Osteoblast (primary cell): ENCODE measurements around the gene DUSP1. TPM values are rescaled to one million over a fixed set of nuclear protein-coding genes. Genes with fewer than 3 reads are reported as not detected.
"Not testable (repeated sequence)": the region's sequence is repeated elsewhere in the genome, so short reads cannot be mapped to it uniquely, and the experiment has no call there.

ENCODE experiments used
- DNase-seq: peaks from one replicate; pipeline ENCODE4 v3.0.0; 2011; ENCODE audit warnings: low spot score, mixed read lengths; ENCODE audit not compliant: insufficient read length; ENCODE audit errors: missing footprints
- H2AFZ ChIP-seq: 2 replicates; pipeline ENCODE4 v1.6.0; 2011; ENCODE audit warnings: mild to moderate bottlenecking, low read length
- H3K27ac ChIP-seq: 2 replicates; pipeline ENCODE4 v1.5.1; 2011; ENCODE audit warnings: mild to moderate bottlenecking, low read depth, low read length, moderate library complexity
- H3K27me3 ChIP-seq: 2 replicates; pipeline ENCODE4 v1.6.0; 2012; ENCODE audit warnings: mild to moderate bottlenecking, control low read depth, inconsistent platforms, low read length, moderate library complexity; ENCODE audit not compliant: insufficient read depth
- H3K36me3 ChIP-seq: 2 replicates; pipeline ENCODE4 v1.5.1; 2011; ENCODE audit warnings: mild to moderate bottlenecking, low read length, control low read depth, moderate library complexity; ENCODE audit not compliant: insufficient read depth
- H3K4me1 ChIP-seq: 2 replicates; pipeline ENCODE4 v1.5.1; 2011; ENCODE audit warnings: mild to moderate bottlenecking, low read length, control low read depth, moderate library complexity; ENCODE audit not compliant: insufficient read depth
- H3K4me2 ChIP-seq: 2 replicates; pipeline ENCODE4 v1.6.0; 2011; ENCODE audit warnings: mild to moderate bottlenecking, low read length; ENCODE audit not compliant: insufficient read depth
- H3K4me3 ChIP-seq: fragments of 200-600 bp; sonication (generic); 3 replicates; pipeline ENCODE4 v1.5.1; 2012; ENCODE audit warnings: mild to moderate bottlenecking, low read length, inconsistent platforms; ENCODE audit not compliant: insufficient read depth
- H3K79me2 ChIP-seq: 2 replicates; pipeline ENCODE4 v1.6.0; 2012; ENCODE audit warnings: mild to moderate bottlenecking, low read length, control low read depth, inconsistent platforms; ENCODE audit not compliant: insufficient read depth
- H3K9me3 ChIP-seq: 2 replicates; pipeline ENCODE4 v1.5.1; 2011; ENCODE audit warnings: low read depth, low read length, control low read depth
- H4K20me1 ChIP-seq: 2 replicates; pipeline ENCODE4 v1.6.0; 2012; ENCODE audit warnings: mild to moderate bottlenecking, low read length, control low read depth; ENCODE audit not compliant: insufficient read depth
- total RNA-seq: library from RNA; depleted of rRNA; stranded (reverse); fragments of >200 nt; gene quantifications from 2 replicates; pipeline ENCODE4 v1.2.3, GENCODE V29; 2012
- TF ChIP-seq, protein P1 (sequence below): IDR thresholded peaks from 2 replicates; pipeline ENCODE4 v1.5.1; 2011; ENCODE audit warnings: mild to moderate bottlenecking, low read depth, low read length, moderate library complexity; ENCODE audit errors: extremely low read depth

The DUSP1 gene
- total RNA-seq, 1 donor: 74.6 TPM

DNA sequence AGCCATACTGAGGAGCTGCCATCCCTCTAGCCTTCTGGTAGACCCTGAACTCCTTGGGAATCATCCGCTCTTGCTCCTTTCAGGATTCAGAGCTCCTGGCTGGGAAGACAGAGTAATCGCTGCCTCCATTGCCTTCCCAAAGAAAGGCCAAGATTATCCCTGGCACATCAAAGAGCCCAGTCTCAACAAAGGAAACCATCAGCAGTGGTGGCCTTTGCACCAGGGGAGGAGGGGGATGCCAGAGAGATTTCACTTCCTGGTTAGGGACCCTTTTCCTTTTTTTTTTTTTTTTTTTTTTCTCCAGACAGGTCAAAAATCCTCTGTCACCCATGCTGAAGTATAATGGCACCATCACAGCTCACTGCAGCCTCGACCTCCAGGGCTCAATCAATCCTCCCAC, 47.1 kb upstream of the DUSP1 start:
- no peaks in the 10 kb centered on the region for H4K20me1 ChIP-seq
- no peak overlapping the region for H3K27ac ChIP-seq
- H3K36me3 ChIP-seq: no peaks in the 10 kb centered on the region
- no peak overlapping the region for H3K4me3 ChIP-seq
- no peak overlapping the region for H3K4me2 ChIP-seq
- no peak for DNase-seq
- H3K79me2 ChIP-seq: no peaks in the 10 kb centered on the region
- no peaks in the 10 kb centered on the region for H3K27me3 ChIP-seq
- TF ChIP-seq, protein P1, sequence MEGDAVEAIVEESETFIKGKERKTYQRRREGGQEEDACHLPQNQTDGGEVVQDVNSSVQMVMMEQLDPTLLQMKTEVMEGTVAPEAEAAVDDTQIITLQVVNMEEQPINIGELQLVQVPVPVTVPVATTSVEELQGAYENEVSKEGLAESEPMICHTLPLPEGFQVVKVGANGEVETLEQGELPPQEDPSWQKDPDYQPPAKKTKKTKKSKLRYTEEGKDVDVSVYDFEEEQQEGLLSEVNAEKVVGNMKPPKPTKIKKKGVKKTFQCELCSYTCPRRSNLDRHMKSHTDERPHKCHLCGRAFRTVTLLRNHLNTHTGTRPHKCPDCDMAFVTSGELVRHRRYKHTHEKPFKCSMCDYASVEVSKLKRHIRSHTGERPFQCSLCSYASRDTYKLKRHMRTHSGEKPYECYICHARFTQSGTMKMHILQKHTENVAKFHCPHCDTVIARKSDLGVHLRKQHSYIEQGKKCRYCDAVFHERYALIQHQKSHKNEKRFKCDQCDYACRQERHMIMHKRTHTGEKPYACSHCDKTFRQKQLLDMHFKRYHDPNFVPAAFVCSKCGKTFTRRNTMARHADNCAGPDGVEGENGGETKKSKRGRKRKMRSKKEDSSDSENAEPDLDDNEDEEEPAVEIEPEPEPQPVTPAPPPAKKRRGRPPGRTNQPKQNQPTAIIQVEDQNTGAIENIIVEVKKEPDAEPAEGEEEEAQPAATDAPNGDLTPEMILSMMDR: no peak
- H3K9me3 ChIP-seq: no peaks in the 10 kb centered on the region
- H2AFZ ChIP-seq: no peak overlapping the region
- peaks cover 29% of the 10 kb centered on the region for H3K4me1 ChIP-seq

DNA sequence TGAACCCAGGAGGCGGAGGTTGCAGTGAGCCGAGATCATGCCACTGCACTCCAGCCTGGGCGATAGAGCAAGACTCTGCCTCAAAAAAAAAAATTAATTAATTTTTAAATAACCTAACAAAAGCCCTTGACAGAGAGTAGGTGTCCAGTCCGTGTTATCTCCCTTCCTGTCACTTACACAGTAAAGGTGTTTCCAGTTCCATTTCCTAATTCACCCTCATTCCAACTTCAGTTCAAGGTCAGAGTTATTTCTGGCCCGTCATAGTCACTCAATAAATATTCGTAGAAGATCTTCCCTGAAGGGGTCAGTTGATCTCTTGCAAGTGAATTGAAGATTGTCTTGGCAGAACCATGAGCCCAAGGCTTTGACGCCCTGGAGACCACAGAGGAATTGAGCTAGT, 46.7 kb upstream of the DUSP1 start:
- H3K79me2 ChIP-seq: no peaks in the 10 kb centered on the region
- H2AFZ ChIP-seq: no peak overlapping the region
- no peak overlapping the region for H3K4me3 ChIP-seq
- H3K36me3 ChIP-seq: no peaks in the 10 kb centered on the region
- no peaks in the 10 kb centered on the region for H3K27me3 ChIP-seq
- peaks cover 29% of the 10 kb centered on the region for H3K4me1 ChIP-seq
- no peaks in the 10 kb centered on the region for H4K20me1 ChIP-seq
- TF ChIP-seq, protein P1: no peak
- no peak overlapping the region for H3K27ac ChIP-seq
- DNase-seq: no peak
- H3K9me3 ChIP-seq: no peaks in the 10 kb centered on the region
- H3K4me2 ChIP-seq: no peak overlapping the region

DNA sequence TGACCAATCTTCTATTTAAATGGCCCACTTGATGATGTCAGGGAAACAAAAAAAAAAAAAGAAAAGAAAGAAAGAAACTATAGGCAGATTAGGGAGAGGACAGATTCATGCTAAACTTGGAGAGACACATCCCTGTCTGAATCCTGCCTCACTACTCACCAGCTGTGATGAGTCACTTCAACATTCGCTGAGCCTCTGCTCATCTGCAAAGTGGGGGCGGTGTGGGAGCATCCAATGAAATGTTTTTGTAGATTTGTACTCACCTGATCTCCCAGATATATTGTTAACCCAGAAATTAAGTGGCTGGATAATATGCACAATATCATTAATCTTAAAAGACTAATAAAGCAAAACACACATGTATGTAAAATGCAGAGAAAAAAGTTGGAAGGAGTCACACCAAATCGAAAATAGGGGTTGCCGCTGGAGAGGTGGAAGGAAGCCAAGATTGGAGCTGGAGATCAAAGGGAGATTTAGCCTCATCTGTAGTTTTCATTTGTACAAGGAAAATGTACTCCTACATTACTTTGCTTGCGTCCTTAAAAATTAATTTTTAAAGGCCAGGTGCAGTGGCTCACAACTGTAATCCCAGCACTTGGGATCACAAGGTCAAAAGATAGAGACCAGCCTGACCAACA, 46.0 kb upstream of the DUSP1 start:
- Histone ChIP-seq H2AFZ (no peak overlapping the region), H3K4me2 (peak overlapping the region; percentile 37), H3K79me2 (no peaks in the 10 kb centered on the region), H3K27ac (peak overlapping the region; percentile 61), H4K20me1 (no peaks in the 10 kb centered on the region), H3K4me3 (no peak overlapping the region), H3K36me3 (no peaks in the 10 kb centered on the region), H3K4me1 (peaks cover 29% of the 10 kb centered on the region), H3K27me3 (no peaks in the 10 kb centered on the region), H3K9me3 (no peaks in the 10 kb centered on the region)
- DNase-seq: peak; percentile 95
- TF ChIP-seq, protein P1: no peak

DNA sequence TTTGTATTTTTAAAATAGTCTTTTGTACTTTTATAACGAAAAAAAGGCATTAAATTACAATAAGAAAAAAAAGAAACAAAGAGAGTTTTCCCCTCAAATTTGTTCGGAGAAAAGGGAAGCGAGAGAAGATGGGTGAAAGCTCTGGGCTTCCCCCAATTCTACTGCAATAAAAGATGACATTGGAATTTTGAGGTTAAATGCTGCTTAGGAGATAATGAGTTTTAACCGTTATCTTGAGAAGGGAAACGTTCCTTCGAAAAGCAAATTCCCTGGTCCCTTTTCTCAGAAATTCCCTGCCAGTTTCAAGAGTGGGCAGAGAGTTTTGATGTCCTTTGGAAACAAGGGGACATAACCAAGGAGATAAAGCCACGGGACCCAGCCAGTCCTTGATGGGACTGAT, 44.6 kb upstream of the DUSP1 start:
- no peaks in the 10 kb centered on the region for H3K9me3 ChIP-seq
- H3K4me2 ChIP-seq: no peak overlapping the region
- H3K79me2 ChIP-seq: no peaks in the 10 kb centered on the region
- H4K20me1 ChIP-seq: no peaks in the 10 kb centered on the region
- H3K4me3 ChIP-seq: no peak overlapping the region
- no peaks in the 10 kb centered on the region for H3K36me3 ChIP-seq
- no peaks in the 10 kb centered on the region for H3K27me3 ChIP-seq
- TF ChIP-seq, protein P1: no peak
- H2AFZ ChIP-seq: no peak overlapping the region
- H3K4me1 ChIP-seq: peaks cover 20% of the 10 kb centered on the region
- DNase-seq: no peak
- H3K27ac ChIP-seq: no peak overlapping the region

DNA sequence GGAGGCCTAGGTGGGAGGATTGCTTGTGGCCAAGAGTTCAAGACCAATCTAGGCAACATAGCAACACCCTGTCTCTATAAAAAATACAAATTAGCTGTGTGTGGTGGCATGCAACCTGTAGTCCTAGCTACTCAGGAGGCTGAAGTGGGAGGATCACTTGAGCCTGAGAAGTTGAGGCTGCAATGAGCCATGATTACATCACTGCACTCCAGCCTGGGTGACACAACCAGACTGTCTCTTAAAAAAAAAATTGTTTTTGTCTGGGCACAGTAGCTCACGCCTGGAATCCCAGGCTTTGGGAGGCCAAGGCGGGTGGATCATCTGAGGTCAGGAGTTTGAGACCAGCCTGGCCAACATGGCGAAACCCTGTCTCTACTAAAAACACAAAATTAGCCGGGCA, 40.0 kb upstream of the DUSP1 start:
- H3K79me2 ChIP-seq, H3K36me3 ChIP-seq, H3K9me3 ChIP-seq, H3K4me1 ChIP-seq, H3K27me3 ChIP-seq, DNase-seq, H2AFZ ChIP-seq, H3K4me3 ChIP-seq, H3K27ac ChIP-seq, H4K20me1 ChIP-seq, H3K4me2 ChIP-seq: not testable (repeated sequence)
